H1 (cell line): Measurements from ENCODE around the gene ISG20L2. TPM values are rescaled to one million over a fixed set of nuclear protein-coding genes. Genes with fewer than 3 reads are reported as not detected.

Experiments
- FOSL1 ChIP-seq: IDR thresholded peaks from 2 replicates; pipeline ENCODE4 v1.6.1; 2011; ENCODE audit warnings: mild to moderate bottlenecking, low read depth, low read length, moderate library complexity; ENCODE audit not compliant: insufficient read depth
- POLR2AphosphoS5 ChIP-seq: IDR thresholded peaks from 2 replicates; pipeline ENCODE4 v1.6.1; 2011; ENCODE audit warnings: low read depth, low read length
- SAP30 ChIP-seq: fragments of 300-600 bp; sonication (generic); IDR thresholded peaks from 2 replicates; pipeline ENCODE4 v1.7.1; 2012; ENCODE audit warnings: low read length, moderate library complexity, mild to moderate bottlenecking, inconsistent platforms; ENCODE audit not compliant: insufficient read depth, insufficient replicate concordance
- polyA plus RNA-seq, 7 experiments: library from polyadenylated mRNA; depleted of rRNA in 3 of 7; stranded (reverse) in 5 of 7; unstranded in 2 of 7; fragments of >200 nt in 5 of 7; fragments of 200-250 nt in 2 of 7; gene quantifications; 1 replicate in 5 of 7; 2 replicates in 1 of 7; 4 replicates in 1 of 7; pipeline versions ENCODE4 v1.2.1 to v1.2.3, GENCODE V29; 2011 to 2013; ENCODE audit warnings: missing spikeins in 2 of 7, mixed read lengths in 2 of 7
- total RNA-seq: library from RNA; stranded (reverse); fragmentation: NEBNext Ultra II Directional; extraction: Animal tissue kit (Norgen Biotek cat#: 25700); gene quantifications from 2 replicates; pipeline ENCODE4 v1.2.1, GENCODE V29; 2021

Gene ISG20L2
- total and polyA plus RNA-seq, 2 of the 8 experiments (the other 6 are each of a cell fraction or from before 2014, with no cell fraction given): 47.5 to 53.0 TPM

- TF ChIP-seq POLR2AphosphoS5: no peak
- TF ChIP-seq FOSL1: no peak
- TF ChIP-seq SAP30: no peak
These were observed 24.3 kb downstream of the ISG20L2 start (continued) for GRCh38 chr1:156704166-156704711.
